SIG-M5 treated with dmso at 0.1 percent for 504 hours (cell line): ENCODE results near the gene GFOD1.
A peak's percentile ranks its signal among the peaks of the same experiment; 100 is the strongest.

Experiments
- DNase-seq: peaks from one replicate; lab custom pipeline; 2025; ENCODE audit not compliant: unreplicated experiment; lab: John Stamatoyannopoulos, UW

Gene GFOD1

DNA sequence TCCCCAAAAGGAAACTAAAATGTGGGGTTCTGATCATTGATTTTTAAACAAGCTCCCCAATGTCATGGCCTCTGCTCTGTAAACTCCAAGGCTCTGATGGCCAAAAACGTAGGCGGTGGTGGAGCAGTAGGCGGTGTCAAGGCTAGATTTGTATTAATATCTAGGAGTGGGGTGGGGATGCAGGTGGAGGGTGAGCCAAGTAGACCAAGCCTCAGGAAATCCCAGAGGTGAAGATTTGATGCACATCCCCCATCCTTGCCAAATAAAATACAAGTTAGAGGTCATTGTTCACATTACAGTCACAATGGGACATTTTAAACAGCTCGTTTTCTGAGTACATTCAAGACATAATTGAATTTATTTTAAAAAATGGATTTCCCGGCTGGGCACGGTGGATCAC is 128.1 kb downstream of the GFOD1 start:
- DNase-seq, result no peak

DNA sequence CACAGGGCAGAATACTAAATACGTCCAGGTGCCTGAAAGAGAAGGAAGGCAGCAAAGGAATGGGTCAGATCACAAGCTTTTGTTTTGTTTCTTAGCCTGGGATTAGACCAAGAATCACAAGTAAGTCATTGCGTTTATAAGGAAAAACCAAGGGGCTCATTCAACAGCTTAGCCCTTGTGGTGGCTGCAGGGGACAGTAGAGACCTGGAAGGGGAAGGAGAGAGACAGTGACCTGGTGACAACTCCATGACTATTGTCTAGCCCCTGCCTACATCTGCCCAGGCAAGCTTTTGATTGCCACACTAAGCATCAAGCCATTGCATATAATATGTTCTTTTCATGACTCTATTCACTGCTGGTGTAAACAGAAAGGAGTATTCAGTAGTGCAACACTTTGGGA is 128.9 kb downstream of the GFOD1 start:
- DNase-seq, result no peak

DNA sequence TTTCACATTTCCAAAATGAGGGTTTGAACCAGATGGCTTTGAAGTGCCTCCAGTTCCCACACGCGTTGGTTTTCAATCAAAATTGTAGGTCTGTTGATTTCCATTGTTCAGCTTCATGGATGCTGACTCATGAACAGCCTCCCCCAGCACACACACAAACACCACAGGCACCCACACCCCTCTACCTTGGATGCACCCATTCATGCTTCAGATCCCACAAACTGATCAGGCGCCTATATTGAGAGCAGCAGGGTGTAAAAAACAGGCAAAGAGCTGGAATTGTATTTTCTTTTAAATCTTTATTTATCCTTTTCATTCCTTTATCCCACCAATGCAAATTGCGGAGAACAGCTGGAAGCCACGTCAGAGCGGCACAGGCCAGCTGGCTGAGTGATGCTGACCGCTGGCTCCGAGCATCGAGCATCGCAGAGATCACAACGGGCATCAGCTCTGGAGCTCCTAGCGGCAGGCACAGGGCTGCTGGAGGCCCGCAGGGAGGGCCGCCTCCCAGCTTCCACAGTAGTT is 129.8 kb downstream of the GFOD1 start:
- no peak for DNase-seq

DNA sequence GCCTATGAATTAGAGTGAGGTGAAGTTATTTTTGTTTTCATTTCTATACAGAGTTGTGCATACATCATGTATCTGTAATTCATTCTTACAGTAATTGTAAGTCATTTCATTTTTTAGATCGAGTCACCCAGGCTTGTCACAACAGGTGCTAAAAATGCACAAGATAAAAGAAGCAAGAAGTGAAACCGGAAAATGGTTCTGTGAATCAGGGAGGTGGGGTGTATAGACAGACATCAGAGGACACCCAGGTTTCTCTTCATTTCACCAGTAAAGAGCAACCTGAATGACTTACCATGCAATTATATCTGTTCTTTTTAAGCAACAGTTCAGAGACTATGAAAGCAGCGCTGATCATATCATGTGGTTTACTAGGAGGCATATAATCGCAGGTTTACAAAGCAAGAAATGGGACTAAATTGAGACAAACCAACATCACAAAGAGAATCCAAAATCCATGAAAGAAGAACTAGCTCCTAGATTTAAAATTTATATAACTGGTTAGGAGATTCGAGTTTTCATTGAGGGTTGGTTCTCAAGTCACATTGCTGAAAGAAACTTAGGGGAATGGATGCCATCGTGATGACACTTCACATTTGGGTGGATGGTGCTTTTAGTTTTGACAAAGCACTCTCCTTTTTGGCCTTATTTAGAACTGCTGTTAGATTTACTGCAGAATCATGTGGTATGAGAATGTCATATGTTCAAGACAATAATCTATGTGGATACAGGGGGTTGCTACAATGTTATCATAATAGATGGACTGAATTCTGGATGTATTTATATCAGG is 131.2 kb downstream of the GFOD1 start:
- peak; percentile 36 for DNase-seq

DNA sequence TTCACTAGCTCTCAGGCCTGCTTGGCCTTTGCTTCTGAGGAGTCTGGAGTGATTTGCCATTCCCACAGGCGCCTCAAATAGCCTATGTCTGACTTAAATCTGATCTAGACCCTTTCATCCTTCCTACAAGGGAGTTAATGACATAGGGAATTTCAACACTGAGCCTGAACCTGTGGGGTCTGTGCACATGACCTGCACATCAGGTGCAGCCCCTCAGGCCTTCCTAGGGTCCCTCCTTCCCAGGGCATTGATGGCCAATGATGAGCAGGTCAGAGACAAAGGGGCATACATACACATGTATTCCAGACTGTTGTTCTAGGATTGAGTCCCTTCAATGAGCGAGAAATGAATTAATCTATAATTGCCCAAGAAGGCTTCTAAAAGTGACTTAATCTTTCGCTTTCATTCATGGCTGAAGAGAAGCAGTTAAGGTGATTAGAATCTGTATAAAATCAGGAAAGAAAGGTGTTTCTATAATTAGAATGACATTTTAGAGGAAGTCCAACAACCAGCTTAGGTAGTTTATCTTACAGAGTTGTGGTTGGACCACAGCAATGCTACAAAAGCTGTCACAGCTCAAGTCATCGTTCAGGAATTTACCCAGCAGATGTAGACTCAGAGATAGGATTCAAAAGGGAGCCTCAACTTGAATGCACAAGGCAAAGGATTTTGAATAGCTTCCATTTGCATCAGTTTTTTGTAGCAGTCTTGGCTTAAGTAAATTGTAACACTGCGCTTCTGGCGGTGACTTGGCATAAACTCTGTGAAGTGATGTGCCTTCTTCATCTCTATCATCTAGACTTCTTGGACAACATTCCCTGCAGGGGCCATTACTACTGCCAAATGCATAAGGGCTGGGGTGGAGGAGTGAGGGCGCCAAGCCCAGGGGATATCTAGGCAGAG is 132.1 kb downstream of the GFOD1 start:
- DNase-seq, result peak; percentile 39

DNA sequence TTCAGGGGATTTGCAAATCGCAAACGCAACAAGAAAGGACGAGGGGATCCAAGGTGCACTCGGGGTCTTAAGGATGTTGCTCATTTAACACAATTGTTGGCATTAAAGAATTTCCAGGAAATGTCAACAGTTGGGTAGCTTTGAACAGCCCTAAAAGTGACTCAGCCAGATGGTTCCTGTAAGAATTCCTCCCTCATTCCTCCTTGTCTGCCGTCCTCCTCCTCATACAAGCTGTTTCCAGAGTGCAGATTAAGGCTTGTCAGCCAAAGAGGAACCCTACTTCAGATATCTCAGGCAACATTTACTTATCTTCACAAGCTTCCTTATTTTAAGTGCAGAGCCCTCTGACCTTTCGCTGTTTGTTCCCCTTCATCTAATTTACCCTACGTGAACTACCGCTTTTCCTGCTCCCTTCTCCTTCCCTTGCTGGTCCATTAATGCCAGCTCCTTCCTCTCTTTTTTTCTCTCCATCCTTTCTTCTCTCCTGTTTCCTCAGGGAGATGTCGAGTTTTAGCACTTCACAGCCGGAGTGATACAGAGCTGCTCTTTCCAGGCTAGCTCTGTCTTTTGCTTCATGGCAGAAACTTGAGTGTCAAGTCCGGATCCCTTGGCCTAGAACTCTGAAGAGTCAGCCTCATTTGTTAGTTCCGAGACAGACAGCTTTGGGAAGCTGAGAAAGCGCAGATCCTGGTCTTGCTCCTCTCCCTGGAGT is 132.9 kb downstream of the GFOD1 start:
- peak; percentile 87 for DNase-seq

DNA sequence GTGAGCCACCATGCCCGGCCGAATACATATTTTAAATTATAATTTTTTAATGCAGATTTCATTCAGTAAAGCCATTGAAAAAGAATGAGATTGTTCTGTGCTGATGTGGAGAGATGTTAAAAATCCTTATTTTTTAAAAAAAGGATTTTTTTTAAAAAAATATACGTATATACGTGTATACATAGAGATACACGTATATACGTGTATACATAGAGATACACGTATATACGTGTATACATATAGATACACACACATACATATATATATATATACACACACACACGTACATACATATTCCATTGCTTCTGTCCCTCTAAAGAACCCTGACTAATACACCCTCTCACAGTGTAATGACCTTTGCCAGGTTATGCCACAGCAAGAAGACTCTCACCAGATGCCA is 135.2 kb downstream of the GFOD1 start:
- no peak for DNase-seq

DNA sequence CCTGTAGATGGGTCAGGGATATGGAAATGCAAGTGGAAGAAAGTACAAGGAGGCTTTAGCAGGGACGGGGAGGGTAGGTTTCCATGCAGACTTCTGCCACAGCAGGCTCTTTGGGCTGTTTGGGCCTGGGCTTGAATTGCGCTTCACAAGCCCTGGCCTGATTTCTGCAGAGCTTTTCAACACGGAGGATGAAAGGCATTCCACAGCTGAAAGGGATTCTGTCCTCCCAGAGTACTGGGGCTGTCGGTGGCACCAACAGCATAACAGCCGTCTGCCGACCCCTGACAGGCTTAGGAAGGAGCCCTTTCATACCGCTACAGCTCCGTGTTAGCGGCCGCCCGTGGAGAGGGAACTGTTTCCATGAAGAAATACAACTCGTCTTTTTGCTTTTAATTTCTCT is 136.1 kb downstream of the GFOD1 start:
- DNase-seq, result no peak

DNA sequence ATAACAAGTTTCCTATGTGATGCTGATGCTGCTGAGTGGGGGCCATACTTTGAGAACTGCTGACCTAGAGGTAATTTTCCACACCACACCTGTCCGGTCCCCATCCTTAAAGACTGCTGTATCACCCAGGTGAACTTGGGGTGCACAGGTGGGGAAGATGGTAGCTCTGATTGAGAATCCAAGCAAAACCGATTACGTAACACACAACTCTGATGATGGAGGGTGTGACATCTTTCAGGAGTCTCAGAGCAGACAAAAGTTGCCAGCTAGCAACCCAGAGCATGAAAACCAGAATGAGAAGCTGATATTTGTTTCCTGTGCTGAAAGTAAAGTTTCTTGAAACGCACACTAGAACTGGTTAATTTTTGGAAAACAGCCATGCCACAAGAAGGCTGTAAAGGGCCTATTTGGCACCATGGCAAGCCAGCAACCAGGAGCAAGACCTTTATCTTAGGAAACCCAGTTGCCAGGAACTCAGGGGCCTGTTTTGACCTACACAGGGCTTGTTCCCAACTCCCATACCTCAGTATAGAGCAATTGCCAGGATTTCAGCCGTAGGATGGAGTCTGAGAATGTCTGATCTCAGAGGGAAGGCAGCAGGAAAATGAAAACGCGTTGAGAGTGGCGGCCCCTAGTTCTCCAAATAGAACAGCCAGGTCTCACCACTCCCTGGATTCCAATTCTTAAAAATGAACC is 137.4 kb downstream of the GFOD1 start:
- DNase-seq, result no peak

DNA sequence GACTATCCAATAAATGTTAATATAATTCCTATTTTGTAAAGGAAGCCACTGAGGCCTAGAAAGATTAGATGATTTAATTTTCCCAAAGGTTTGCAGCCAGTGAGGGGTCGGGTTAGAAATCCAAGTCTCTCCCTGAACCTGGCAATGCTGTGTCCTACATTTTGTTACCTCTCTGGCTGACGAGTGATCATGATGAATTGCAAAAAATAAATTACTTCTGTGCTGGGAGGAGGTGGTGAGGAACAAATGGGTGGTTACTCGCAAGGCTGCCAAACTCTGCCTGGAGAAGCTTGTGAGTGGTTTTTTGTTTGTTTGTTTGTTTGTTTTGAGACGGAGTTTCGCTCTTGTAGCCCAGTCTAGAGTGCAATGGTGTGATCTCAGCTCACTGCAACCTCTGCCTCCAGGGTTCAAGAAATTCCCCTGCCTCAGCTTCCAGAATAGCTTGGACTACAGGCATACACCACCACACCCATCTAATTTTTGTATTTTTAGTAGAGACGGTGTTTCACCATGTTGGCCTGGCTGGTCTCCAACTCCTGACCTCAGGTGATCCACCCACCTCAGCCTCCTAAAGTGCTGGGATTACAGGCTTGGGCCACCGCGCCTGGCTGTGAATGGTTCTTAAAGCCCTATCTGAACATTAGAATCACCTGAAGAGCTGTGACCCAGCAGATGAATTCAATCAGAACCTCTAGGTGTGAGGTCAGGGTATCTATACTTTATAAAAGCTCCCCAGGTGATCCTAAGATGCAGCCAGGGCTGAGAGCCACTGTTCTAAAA is 138.9 kb downstream of the GFOD1 start:
- DNase-seq, result no peak

DNA sequence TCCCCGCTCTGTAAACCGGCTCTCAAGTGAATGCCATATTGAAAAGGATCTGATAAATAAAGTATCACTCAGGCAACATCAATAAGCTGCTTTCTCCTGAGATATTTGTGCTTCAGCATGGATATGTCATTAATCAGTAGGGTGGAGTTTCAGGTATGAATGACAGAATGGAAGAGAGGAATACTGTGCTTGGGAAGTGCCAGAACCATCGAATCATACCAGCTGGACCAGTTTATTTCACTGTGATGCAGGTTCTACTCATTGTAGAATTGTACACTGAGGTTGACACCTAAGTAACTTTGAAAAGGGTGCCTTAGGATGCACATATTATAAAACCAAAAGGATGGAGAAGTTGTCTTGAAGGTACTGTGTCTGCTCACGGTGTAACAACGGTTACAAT is 141.2 kb downstream of the GFOD1 start:
- no peak for DNase-seq

DNA sequence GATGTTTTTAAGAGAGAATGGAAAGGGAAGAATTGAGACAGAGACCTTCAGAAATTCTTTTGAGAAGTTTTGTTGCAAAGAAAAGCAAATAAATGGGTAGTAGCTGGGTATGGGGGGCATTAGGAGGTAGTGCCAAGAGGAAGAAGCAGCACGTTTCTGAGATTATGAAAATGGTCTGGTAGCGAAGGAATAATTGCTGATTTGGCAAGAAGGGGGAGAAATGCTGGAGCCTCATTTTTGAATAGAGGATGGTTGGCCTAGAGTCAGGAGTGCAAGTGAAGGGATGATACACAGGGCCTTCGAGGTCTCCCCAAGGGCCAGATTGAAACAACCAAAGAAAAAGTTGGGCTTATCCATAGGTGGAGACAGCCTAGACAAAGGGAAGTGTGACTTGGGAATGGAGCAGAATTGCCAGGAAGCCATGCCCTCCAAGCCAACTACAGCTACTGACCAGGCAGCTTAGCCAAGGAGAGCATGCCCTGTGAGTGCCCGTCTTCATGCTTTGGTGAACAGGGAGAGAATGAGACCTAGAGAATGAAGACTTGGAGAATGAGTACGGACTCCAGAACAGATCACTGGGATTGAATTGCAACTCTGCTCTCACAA is 144.9 kb downstream of the GFOD1 start:
- DNase-seq, result no peak

DNA sequence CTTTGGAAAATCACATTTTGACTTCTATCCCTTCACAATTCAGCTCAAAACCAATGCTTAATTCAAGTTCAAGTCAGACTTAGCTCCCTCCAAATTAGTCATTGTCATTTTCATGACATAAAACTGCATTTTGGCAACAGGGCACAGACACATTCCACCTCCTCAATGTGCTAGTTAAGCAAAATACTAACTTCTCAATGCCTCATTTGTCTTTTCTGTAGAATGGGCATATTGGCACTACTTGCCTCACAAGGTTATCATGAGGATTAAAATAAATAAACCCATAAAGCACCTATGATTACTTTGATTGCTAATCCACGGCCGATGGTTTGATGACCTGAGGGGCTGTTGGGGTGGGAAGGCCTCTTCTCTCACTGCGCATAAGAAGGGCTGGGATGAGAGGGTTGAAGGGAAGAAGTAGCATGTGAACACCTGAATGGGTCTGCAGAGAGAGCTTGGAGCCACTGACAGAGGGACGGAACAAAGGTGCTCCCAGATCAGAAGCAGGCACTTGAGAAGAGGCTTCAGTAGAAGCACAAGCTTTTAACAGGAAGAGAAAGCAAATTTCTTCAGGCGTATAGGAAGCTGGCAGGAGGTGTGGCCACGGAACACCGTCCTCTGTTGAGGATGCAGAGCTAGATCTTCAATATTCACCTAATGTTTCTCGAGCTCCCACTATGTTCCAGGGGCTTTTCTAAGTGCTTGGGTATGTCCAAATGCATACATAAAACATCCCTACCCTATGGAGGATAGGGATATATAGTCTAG is 147.4 kb downstream of the GFOD1 start:
- no peak for DNase-seq

DNA sequence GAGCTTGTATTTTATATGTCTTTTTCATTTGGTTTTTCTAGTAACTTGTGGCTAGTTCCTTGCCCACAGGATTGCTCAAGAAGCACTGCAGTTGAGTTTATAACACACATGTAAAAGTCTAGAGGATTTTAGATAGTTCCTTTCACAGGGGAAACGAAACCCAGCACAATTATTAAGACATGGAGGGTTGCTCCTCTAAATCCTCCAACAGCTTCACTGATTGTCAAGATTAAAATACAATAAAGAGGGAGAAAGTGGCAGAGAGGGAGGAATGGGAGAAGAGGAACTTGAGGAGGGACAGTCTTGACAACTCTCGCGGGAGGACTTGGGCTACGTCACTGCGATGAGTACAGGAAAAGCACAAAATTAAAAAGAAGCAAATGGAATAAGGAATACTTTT is 149.4 kb downstream of the GFOD1 start:
- DNase-seq, result peak; percentile 92

DNA sequence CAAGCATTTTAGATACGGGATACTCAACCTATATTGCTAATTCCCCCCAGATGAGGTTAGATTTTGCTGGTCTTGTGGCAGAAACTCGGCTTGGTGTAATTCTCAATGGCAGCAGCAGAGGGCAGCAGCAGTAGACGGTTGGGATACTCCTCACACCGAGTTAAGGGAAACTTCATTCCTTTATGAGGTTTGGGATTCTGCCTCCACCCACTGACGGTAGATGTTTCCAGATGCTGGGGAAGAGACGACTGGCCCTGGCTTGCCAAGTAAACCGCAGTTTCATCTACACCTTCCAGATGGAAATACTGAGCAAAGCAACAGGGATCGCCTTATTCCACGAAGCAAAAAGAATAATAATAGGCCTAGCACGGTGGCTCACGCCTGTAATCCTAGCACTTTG is 150.8 kb downstream of the GFOD1 start:
- DNase-seq, result peak; percentile 66

DNA sequence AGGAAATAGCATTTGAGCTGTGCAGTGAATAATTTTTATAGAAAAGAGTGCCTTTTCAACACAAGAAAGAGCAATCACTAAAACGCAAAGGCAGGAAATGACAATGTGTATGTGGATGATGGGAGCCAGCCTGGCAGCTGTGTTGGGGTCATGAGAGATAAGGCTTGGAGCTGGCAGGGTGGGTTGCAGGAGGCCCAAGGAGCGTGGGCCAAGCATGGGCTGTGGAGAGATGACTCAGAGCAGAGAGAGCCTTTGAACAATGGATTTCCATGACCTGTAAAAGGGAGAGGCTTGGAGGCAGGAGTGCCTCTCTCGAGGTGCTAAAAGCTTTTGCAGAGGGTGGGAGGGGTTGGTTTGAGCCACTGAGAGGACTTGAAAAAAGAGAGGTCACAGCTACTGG is 152.4 kb downstream of the GFOD1 start:
- DNase-seq, result no peak

DNA sequence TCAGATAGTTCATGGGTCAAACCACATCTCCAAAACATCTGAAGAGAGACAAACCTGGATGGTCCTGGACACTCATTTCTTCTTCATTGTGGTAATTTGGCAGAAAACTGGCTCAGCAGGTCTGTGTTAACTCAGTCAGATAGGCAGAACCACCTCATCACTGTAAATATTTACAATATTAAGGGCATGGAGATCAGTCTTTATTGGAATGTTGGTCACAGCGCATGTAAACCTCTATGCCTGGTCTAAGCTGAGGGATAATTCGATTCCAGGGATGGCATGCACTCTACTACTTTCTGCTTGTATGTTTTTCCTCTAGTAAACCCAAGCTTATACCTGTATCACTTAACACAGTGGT is 155.1 kb downstream of the GFOD1 start:
- DNase-seq, result no peak

DNA sequence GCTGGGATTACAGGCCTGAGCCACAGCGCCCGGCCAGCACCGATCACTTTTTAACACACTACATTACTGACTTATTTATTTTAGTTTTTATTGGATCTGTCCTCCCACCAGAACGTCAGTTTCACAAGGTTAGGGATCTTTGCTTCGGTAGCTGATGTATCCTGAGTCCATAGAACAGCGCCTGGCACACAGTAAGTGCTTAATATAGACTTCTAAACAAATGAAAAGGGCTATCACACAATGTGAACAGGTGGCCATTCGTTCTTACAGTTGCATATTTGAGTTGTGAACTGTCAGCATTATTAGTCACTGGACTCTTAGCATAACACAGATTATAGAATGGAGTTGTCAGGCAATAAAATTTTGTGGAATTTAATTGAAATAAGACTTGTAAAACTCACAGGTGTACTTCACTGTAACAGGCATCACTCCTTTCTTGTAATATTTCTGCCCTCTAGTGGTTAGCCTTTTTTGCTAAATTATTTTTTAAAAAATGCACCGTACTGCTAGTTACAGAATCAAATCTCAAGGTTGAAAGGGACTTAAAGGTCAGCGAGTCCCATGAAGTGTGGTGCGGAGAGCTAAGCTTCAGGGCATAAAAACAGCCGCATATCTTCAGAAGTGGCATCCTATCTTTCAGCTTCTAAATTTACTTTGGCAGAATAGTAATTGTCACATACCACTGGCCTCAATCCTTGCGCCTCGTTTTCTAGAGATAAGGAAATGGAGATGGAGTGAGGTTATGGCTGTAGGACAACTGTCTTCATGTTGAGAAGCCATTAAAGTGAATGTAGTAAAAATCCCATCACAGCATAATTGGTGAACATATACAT is 155.7 kb downstream of the GFOD1 start:
- peak; percentile 33 for DNase-seq
